Right kidney (tissue), 1 donor: ENCODE measurements around the gene WDR73.

Experiments
- DNase-seq: peaks from one replicate; pipeline ENCODE4 v3.0.0-alpha.2; 2016

The WDR73 gene

GRCh38 chr15:84616235-84616634 lies 37.8 kb downstream of the WDR73 start:
- no peak for DNase-seq

- DNase-seq = no peak
Observed at GRCh38 chr15:84611631-84612030, 42.5 kb downstream of the WDR73 start.

GRCh38 chr15:84609818-84610525 lies 44.1 kb downstream of the WDR73 start:
- DNase-seq = no peak

- no peak for DNase-seq
Observed at GRCh38 chr15:84608707-84609284, 45.3 kb downstream of the WDR73 start.

- no peak for DNase-seq
Observed at GRCh38 chr15:84606653-84607120, 47.4 kb downstream of the WDR73 start.

GRCh38 chr15:84605554-84605882 lies 48.6 kb downstream of the WDR73 start:
- no peak for DNase-seq

GRCh38 chr15:84604826-84605553 lies 49.1 kb downstream of the WDR73 start:
- no peak for DNase-seq

GRCh38 chr15:84603630-84604379 lies 50.3 kb downstream of the WDR73 start:
- DNase-seq = no peak

- no peak for DNase-seq
Observed at GRCh38 chr15:84601555-84601838, 52.6 kb downstream of the WDR73 start.

- DNase-seq = peak; percentile 97
Observed at GRCh38 chr15:84600687-84601554, 53.2 kb downstream of the WDR73 start, which contains the start of gene ZSCAN2. TSS of gene ZSCAN2 (plus strand) at chr15:84601009. CDS start at chr15:84603928, 2,919 bp downstream.

GRCh38 chr15:84600331-84600686 lies 53.8 kb downstream of the WDR73 start:
- peak; percentile 93 for DNase-seq

GRCh38 chr15:84599906-84600305 lies 54.2 kb downstream of the WDR73 start:
- DNase-seq = no peak

GRCh38 chr15:84598993-84599392 lies 55.1 kb downstream of the WDR73 start:
- DNase-seq = no peak

- DNase-seq = no peak
Observed at GRCh38 chr15:84598250-84598649, 55.8 kb downstream of the WDR73 start.

GRCh38 chr15:84597296-84597695 lies 56.8 kb downstream of the WDR73 start:
- no peak for DNase-seq

GRCh38 chr15:84595660-84596059 lies 58.4 kb downstream of the WDR73 start:
- DNase-seq = no peak

GRCh38 chr15:84594617-84595290 lies 59.3 kb downstream of the WDR73 start:
- DNase-seq = no peak

GRCh38 chr15:84591815-84592214 lies 62.3 kb downstream of the WDR73 start:
- no peak for DNase-seq

- DNase-seq = no peak
Observed at GRCh38 chr15:84590406-84590805, 63.7 kb downstream of the WDR73 start.
